ENCODE data around the gene TNKS1BP1. TPM values are rescaled to one million over a fixed set of nuclear protein-coding genes. Genes with fewer than 3 reads are reported as not detected.

Gene TNKS1BP1
- total RNA-seq, 1 experiment from 2014 or later: 94.6 TPM

- H3K27ac ChIP-seq (ENCODE audit: low read length): peak overlapping the region; percentile 91
- H3K27me3 ChIP-seq (ENCODE audit: control insufficient read depth, insufficient read depth, low read length): no peaks in the 10 kb centered on the region
- ATAC-seq (no peak), DNase-seq (ENCODE audit: low read depth, low spot score) (no peak)
- no TSS peak for BruUV-seq (replicated peaks)
- TF ChIP-seq REST (IDR thresholded peaks at IDR 0.05; ENCODE audit: insufficient read depth in 1 of 2, low read depth in 2 of 2, low read length in 1 of 2): no peak
- TF ChIP-seq POLR2AphosphoS5 (IDR thresholded peaks at IDR 0.05; ENCODE audit: low read depth, low read length): no peak
- no peak for TF ChIP-seq CTCF (IDR thresholded peaks at IDR 0.05)
- no peak for TF ChIP-seq SIN3A (IDR thresholded peaks at IDR 0.05; ENCODE audit: borderline replicate concordance, insufficient read depth, low read depth, low read length)
- no peak for TF ChIP-seq TCF7L2 (IDR thresholded peaks at IDR 0.05; ENCODE audit: low read depth, low read length)
- in situ Hi-C loops (cut with HindIII; ENCODE audit: low pct_unique_long_range_greater_than_20kb, low sequenced_read_pairs) (no loop called here), intact Hi-C loops (cut with micrococcal nuclease; ENCODE audit: unreplicated experiment) (no loop called here)
- ChIA-PET POLR2A (interaction anchor here (0.5 to 0.7 kb wide), 3 partner anchors 14 to 393 kb away, joined by 3 to 4 read pairs (median 3); no protein-coding TSS in a partner anchor), CTCF (interaction anchor here (0.5 kb wide), 1 partner anchor 361 kb away, joined by 5 read pairs; no protein-coding TSS in a partner anchor)
- no peaks in the 10 kb centered on the region for H3K9me3 ChIP-seq (ENCODE audit: control insufficient read depth, insufficient read depth, low read depth, low read length)
- peaks cover 8% of the 10 kb centered on the region; the same call in 1 of the 2 replicates for H3K36me3 ChIP-seq (ENCODE audit: control insufficient read depth, insufficient read depth, low read length)
- peaks cover 22% of the 10 kb centered on the region for H3K4me1 ChIP-seq (ENCODE audit: control insufficient read depth, insufficient read depth, low read length)
- peak overlapping the region; percentile 85 to 87 for H3K4me3 ChIP-seq (ENCODE audit: low read depth in 2 of 2, low read length in 2 of 2)
Measured at GRCh38 chr11:57336111-57336666, 11.4 kb upstream of the TNKS1BP1 start.

- peak; percentile 99 for ATAC-seq
- peak within 1 kb of the TSS; percentile 91 for H3K27ac ChIP-seq (ENCODE audit: low read length)
- peaks cover 22% of the 10 kb centered on the region for H3K4me1 ChIP-seq (ENCODE audit: control insufficient read depth, insufficient read depth, low read length)
- TF ChIP-seq CTCF (IDR thresholded peaks at IDR 0.05) (peak; percentile 29; the same call in 1 of the 2 replicates), POLR2AphosphoS5 (IDR thresholded peaks at IDR 0.05; ENCODE audit: low read depth, low read length) (peak; percentile 68; the same call in 1 of the 2 replicates), TCF7L2 (IDR thresholded peaks at IDR 0.05; ENCODE audit: low read depth, low read length) (no peak), SIN3A (IDR thresholded peaks at IDR 0.05; ENCODE audit: borderline replicate concordance, insufficient read depth, low read depth, low read length) (no peak)
- H3K36me3 ChIP-seq (ENCODE audit: control insufficient read depth, insufficient read depth, low read length): peaks cover 10% of the 10 kb centered on the region; the same call in 1 of the 2 replicates
- H3K9me3 ChIP-seq (ENCODE audit: control insufficient read depth, insufficient read depth, low read depth, low read length): no peaks in the 10 kb centered on the region
- no peak for DNase-seq (ENCODE audit: low read depth, low spot score)
- intact Hi-C loops (cut with micrococcal nuclease; ENCODE audit: unreplicated experiment) (no loop called here), in situ Hi-C loops (cut with HindIII; ENCODE audit: low pct_unique_long_range_greater_than_20kb, low sequenced_read_pairs) (no loop called here)
- POLR2A ChIA-PET: interaction anchor here (0.5 to 1.2 kb wide), 5 partner anchors 10 to 394 kb away, joined by 3 to 4 read pairs (median 3); no protein-coding TSS in a partner anchor
- H3K27me3 ChIP-seq (ENCODE audit: control insufficient read depth, insufficient read depth, low read length): no peaks in the 10 kb centered on the region
- H3K4me3 ChIP-seq (ENCODE audit: low read depth in 2 of 2, low read length in 2 of 2): peak within 1 kb of the TSS; percentile 85 to 87
- CTCF ChIA-PET: interaction anchor here (0.5 kb wide), 1 partner anchor 362 kb away, joined by 5 read pairs; no protein-coding TSS in a partner anchor
- BruUV-seq (replicated peaks): no TSS peak
Measured at GRCh38 chr11:57335343-57336110, 10.8 kb upstream of the TNKS1BP1 start, which contains the start of gene SSRP1. SSRP1 (minus strand) TSS chr11:57335892; CDS start chr11:57335121, 771 bp downstream.
